C4-2B (cell line): ENCODE data around the gene FCHSD2.

ENCODE experiments used
- CTCF ChIP-seq: fragments of 450-650 bp; conservative IDR thresholded peaks from 2 replicates; pipeline ENCODE4 v1.5.1; 2017; ENCODE audit warnings: mild to moderate bottlenecking
- ZFX ChIP-seq: fragments of 450-650 bp; IDR thresholded peaks from 2 replicates; pipeline ENCODE4 v1.6.1; 2017

- no peak for TF ChIP-seq CTCF
- peak; percentile 83 for TF ChIP-seq ZFX
Measured at GRCh38 chr11:73142128-73142377, at the start of gene FCHSD2.
